Measurements from ENCODE around the gene HDGF. TPM values are rescaled to one million over a fixed set of nuclear protein-coding genes. Genes with fewer than 3 reads are reported as not detected.

HDGF gene
- total and polyA plus RNA-seq, 9 of the 15 experiments (the other 6 are each of a cell fraction or from before 2014, with no cell fraction given), result 38.8 to 601 (median 400) TPM

DNA sequence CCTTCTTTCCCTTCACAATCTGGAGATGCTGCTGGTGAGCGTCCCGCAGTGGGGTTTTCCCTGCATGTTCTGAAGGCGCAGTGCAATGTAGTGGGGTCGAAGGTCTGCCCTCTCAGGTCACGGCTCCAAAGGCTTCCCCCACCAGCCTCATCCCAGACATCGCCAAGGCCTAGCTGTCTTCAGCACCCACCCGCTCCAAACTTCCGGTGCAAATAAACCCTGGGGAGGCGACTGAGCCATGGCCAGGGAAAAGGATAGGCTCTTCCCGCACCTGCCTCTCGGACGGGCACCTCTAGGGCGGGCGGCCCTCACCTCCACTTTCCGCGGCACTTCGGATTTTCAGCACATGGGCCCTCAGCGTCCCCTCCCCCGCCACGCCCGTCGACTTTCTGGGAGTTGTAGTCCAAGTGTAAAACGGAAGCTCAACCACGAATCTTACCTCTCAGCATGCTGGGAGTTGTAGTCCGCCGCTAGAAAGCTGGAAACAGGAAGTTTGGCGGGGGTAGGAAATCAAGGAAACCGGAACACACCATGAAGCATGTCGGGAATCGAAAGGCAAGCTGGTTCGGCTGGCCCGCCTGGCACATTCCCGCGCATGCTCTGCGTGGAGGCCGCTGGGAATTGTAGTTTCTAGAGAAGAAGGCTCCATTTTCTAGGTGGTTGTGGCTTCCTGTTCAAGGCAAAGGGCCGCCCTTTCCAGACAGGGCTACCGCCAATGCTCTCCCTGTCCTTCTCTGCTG, 10.6 kb downstream of the HDGF start, which contains the start of gene MRPL24 (continued):
- peak; percentile 55; the same call in 1 of the 2 replicates for TF ChIP-seq LCOR (CRISPR knock-in tag; IDR thresholded peaks at IDR 0.05)
- TF ChIP-seq, protein P1, sequence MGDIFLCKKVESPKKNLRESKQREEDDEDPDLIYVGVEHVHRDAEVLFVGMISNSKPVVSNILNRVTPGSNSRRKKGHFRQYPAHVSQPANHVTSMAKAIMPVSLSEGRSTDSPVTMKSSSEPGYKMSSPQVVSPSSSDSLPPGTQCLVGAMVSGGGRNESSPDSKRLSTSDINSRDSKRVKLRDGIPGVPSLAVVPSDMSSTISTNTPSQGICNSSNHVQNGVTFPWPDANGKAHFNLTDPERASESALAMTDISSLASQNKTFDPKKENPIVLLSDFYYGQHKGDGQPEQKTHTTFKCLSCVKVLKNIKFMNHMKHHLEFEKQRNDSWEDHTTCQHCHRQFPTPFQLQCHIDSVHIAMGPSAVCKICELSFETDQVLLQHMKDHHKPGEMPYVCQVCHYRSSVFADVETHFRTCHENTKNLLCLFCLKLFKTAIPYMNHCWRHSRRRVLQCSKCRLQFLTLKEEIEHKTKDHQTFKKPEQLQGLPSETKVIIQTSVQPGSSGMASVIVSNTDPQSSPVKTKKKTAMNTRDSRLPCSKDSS (IDR thresholded peaks at IDR 0.05; ENCODE audit: low read depth, partially characterized antibody), result no peak
- TF ChIP-seq MCM3 (IDR thresholded peaks at IDR 0.05), result no peak
- peak in 1 of 2 experiments; percentile 54; a peak in 1 of 3 replicates for TF ChIP-seq CBX3 (IDR thresholded peaks at IDR 0.05; ENCODE audit: borderline replicate concordance in 1 of 2, low read length in 2 of 2)
- no peak for TF ChIP-seq ZNF778 (CRISPR knock-in tag; IDR thresholded peaks at IDR 0.05)
- peak; percentile 31 for TF ChIP-seq RBBP5 (IDR thresholded peaks at IDR 0.05; ENCODE audit: borderline replicate concordance, insufficient read depth, low read length, poor library complexity, severe bottlenecking)
- peak; percentile 36; the same call in 1 of the 2 replicates for TF ChIP-seq RB1 (IDR thresholded peaks at IDR 0.05; ENCODE audit: low read depth)
- TF ChIP-seq, protein P2, sequence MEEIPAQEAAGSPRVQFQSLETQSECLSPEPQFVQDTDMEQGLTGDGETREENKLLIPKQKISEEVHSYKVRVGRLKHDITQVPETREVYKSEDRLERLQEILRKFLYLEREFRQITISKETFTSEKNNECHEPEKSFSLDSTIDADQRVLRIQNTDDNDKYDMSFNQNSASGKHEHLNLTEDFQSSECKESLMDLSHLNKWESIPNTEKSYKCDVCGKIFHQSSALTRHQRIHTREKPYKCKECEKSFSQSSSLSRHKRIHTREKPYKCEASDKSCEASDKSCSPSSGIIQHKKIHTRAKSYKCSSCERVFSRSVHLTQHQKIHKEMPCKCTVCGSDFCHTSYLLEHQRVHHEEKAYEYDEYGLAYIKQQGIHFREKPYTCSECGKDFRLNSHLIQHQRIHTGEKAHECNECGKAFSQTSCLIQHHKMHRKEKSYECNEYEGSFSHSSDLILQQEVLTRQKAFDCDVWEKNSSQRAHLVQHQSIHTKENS (CRISPR knock-in tag; IDR thresholded peaks at IDR 0.05), result no peak
- TF ChIP-seq ILF3 (IDR thresholded peaks at IDR 0.05; ENCODE audit: borderline replicate concordance), result no peak
- no peak for TF ChIP-seq ESRRB (CRISPR knock-in tag; IDR thresholded peaks at IDR 0.05; ENCODE audit: borderline replicate concordance)
- no peak for TF ChIP-seq ZNF184 (CRISPR knock-in tag; IDR thresholded peaks at IDR 0.05)
- no peak for TF ChIP-seq CREBBP (IDR thresholded peaks at IDR 0.05; ENCODE audit: low read depth, low read length)
- TF ChIP-seq FOXM1 (IDR thresholded peaks at IDR 0.05; ENCODE audit: low read depth), result no peak
- peak; percentile 95; the same call in 1 of the 2 replicates for TF ChIP-seq FOXM1 (CRISPR knock-in tag; IDR thresholded peaks at IDR 0.05; ENCODE audit: low read depth)
- TF ChIP-seq ZNF282 (CRISPR knock-in tag; IDR thresholded peaks at IDR 0.05), result no peak
- TF ChIP-seq, protein P3, sequence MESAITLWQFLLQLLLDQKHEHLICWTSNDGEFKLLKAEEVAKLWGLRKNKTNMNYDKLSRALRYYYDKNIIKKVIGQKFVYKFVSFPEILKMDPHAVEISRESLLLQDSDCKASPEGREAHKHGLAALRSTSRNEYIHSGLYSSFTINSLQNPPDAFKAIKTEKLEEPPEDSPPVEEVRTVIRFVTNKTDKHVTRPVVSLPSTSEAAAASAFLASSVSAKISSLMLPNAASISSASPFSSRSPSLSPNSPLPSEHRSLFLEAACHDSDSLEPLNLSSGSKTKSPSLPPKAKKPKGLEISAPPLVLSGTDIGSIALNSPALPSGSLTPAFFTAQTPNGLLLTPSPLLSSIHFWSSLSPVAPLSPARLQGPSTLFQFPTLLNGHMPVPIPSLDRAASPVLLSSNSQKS (CRISPR knock-in tag; IDR thresholded peaks at IDR 0.05), result no peak
- no peak for TF ChIP-seq ZNF79 (CRISPR knock-in tag; IDR thresholded peaks at IDR 0.05; ENCODE audit: low read depth)
- TF ChIP-seq KDM1A (IDR thresholded peaks at IDR 0.05), result no peak
- TF ChIP-seq DIDO1 (tag; IDR thresholded peaks at IDR 0.05; ENCODE audit: low read depth), result peak; percentile 71; the same call in 1 of the 2 replicates
- TF ChIP-seq, protein P4, sequence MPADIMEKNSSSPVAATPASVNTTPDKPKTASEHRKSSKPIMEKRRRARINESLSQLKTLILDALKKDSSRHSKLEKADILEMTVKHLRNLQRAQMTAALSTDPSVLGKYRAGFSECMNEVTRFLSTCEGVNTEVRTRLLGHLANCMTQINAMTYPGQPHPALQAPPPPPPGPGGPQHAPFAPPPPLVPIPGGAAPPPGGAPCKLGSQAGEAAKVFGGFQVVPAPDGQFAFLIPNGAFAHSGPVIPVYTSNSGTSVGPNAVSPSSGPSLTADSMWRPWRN (IDR thresholded peaks at IDR 0.05; ENCODE audit: low read depth), result no peak; the same call in 1 of the 2 replicates
- TF ChIP-seq, protein P5, sequence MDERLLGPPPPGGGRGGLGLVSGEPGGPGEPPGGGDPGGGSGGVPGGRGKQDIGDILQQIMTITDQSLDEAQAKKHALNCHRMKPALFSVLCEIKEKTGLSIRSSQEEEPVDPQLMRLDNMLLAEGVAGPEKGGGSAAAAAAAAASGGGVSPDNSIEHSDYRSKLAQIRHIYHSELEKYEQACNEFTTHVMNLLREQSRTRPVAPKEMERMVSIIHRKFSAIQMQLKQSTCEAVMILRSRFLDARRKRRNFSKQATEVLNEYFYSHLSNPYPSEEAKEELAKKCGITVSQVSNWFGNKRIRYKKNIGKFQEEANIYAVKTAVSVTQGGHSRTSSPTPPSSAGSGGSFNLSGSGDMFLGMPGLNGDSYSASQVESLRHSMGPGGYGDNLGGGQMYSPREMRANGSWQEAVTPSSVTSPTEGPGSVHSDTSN (CRISPR knock-in tag; IDR thresholded peaks at IDR 0.05; ENCODE audit: low read depth), result no peak
- TF ChIP-seq, protein P5 (tag; conservative IDR thresholded peaks at IDR 0.05; ENCODE audit: low read depth), result no peak

Data from K562 (cell line).